Activated naive CD4-positive, alpha-beta T cell treated with anti-CD3 and anti-CD28 coated beads, Interleukin-2, amount 50 U/mL, for 16 hours (primary cell): ENCODE data around the gene HPD.

ENCODE experiments used
- DNase-seq: peaks from one replicate; pipeline ENCODE4 v3.0.0-alpha.2; 2020

The HPD gene

DNA sequence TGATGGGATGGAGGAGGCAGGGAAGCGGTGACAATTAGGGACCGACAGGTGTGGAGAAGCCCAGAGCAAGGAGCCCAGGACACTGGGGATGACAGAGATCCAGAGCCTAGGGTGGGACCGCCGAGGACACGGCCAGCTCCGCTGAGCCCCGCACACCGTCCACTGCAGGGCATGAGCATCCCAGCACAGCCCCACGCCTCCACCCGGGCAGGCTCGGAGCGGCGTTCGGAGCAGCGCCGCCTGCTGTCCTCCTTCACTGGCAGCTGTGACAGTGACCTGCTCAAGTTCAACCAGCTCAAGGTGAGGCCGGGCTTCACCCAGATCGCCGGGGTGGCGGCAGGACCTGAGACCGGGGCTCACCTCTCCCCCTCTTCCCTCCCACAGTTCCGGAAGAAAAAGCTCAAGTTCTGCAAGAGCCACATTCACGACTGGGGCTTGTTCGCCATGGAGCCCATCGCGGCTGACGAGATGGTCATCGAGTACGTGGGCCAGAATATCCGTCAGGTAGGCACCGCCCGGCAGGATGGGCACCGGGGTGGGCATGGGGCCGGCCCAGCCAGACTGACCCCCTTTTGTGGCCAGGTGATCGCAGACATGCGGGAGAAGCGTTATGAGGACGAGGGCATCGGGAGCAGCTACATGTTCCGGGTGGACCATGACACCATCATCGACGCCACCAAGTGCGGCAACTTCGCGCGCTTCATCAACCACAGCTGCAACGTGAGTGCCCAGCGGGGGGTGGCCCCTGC lies 31.1 kb downstream of the HPD start:
- no peak for DNase-seq

DNA sequence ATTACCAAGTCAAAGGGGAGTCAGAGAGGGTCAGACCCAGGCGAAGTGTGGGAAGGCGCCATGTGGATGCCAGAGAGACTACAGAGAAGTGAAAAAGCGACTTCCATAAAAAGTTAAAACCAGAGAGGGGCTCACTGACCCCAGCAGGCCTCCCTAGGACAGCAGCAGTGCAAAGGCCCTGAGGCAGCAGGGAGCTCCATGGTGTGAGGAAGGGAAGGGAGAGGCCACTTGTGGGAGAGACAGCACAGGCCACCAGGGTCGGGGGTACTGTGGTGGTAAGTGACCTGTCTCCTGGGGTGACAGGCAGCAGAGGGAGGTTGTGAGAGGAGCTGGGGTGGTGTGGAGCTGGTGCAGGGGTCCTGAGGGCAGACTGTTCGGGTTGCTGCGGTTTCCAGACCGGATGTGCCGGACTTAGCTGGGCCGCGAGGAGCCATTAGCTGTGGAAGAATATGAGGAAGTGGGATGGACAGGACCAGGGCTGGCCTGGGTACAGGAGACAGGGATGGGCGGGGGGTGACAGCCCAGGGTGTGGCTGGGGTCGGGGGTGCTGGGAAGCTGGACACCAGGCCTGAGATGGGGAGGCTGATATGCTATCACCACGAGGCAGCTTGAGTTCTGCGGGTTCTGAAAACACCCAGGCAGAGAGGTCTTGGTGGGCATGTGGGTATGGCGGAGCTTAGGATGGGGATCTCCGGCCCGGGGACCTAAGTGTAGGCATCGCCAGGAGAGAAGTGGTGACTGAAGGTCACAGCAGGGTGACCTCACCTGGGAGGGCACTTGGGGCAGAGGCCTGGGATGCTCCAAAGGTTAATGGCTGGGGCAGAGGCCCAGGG lies 32.1 kb downstream of the HPD start:
- DNase-seq: no peak

DNA sequence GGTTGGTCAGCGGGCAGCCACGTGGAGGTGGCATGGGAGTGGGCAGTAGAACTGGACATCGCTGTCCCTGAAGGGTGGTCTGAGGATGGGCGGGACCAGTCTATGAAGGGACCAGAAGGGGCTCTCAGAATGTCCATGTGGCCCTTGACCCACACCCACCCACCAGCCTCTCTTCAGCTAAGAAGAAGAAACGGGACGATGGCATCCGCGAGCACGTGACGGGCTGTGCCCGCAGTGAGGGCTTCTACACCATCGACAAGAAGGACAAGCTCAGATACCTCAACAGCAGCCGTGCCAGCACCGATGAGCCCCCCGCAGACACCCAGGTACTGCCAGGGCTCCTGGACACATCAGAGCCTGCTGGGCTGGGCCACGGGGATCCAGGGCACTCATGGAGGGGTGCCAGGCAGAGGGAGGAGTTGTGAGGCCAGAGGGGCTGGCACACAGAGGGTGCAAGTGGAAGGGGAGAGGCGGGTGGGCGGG lies 33.6 kb downstream of the HPD start:
- no peak for DNase-seq

DNA sequence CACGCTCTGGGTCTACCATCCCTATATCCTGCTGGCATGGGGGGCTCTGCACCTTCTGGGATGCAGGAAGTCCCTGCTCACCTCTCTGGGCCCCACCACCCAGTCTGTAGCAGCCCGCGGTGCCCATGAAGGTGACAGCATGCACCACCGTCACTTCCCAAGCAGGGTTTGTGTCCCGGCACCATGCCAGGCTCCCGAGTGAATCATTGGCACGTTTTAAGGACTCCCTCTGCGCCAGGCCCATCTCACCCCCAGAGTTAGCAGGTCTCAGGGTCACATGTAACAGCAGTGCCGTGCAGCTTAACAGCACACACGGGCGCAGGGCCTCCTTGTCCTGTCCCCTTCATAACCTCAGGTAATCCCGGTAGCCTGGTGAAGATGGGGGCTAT lies 34.9 kb downstream of the HPD start:
- no peak for DNase-seq

DNA sequence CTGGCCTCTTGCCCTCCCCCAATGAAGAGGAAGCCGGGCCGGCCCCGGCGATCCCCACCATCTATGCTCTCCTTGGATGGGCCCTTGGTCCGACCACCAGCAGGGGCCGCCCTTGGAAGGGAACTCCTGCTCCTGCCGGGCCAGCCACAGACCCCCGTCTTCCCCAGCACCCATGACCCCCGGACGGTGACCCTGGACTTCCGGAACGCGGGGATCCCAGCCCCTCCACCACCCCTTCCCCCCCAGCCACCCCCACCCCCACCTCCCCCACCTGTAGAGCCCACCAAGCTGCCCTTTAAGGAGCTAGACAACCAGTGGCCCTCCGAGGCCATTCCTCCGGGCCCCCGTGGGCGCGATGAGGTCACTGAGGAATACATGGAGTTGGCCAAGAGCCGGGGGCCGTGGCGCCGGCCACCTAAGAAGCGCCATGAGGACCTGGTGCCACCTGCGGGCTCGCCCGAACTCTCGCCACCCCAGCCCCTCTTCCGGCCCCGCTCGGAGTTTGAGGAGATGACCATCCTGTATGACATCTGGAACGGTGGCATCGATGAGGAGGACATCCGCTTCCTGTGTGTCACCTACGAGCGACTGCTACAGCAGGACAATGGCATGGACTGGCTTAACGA lies 35.4 kb downstream of the HPD start:
- DNase-seq: no peak

DNA sequence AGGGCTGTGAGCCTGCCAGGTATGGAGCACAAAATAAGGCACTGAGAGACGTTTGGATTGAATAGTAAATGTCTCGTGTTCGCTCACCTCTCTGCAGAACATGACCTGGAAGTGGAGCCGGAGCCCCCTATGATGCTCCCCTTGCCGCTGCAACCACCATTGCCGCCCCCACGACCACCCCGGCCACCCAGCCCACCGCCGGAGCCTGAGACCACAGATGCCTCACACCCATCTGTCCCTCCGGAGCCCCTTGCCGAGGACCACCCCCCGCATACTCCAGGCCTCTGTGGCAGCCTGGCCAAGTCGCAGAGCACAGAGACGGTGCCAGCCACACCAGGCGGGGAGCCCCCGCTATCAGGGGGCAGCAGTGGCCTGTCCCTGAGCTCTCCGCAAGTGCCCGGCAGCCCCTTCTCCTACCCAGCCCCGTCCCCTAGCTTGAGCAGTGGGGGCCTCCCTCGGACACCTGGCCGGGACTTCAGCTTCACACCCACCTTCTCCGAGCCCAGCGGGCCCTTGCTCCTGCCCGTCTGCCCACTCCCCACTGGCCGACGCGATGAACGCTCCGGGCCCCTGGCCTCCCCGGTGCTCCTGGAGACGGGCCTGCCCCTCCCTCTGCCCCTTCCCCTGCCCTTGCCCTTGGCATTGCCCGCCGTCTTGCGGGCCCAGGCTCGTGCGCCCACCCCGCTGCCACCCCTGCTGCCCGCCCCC lies 36.1 kb downstream of the HPD start:
- no peak for DNase-seq

DNA sequence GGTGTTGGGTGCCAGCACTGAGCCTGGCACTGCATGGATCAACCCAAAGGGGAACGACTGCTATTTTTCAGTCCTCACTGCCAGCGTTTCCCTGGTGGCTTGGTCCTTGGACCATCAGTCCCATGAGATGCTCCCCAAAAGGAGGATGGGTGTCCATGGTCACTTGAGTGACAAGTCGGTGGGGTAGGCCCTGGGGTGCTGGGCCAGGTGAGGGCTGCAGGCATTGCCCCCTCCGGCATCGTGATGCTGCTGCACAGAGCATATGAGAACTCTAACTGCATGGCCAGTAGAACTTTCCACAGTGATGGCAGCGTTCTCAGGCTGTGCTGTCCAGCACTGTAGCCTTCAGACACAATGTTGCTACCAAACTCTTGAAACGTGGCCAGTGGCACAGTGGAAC lies 38.6 kb downstream of the HPD start:
- DNase-seq: no peak

DNA sequence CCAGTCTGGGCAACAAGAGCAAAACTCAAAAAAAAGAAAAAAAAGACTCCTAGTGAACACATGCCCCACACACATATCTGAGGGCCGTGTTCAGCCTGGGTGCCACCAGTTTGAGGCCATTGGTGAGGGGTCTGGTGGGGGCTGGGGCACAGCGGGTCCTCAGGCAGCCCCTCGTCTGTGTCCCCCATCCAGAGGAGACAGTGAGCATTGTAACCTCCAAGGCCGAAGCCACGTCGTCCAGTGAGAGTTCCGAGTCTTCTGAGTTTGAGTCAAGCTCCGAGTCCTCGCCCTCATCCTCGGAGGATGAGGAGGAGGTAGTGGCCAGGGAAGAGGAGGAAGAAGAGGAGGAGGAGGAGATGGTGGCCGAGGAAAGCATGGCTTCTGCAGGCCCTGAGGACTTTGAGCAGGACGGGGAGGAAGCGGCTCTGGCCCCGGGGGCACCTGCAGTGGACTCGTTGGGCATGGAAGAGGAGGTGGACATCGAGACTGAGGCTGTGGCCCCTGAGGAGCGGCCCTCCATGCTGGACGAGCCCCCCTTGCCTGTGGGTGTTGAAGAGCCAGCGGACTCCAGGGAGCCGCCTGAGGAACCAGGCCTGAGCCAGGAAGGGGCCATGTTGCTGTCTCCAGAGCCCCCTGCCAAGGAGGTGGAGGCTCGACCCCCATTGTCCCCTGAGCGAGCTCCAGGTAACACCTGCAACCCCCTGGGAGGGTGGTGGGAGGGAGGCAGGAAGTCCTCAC lies 39.3 kb downstream of the HPD start:
- DNase-seq: no peak

DNA sequence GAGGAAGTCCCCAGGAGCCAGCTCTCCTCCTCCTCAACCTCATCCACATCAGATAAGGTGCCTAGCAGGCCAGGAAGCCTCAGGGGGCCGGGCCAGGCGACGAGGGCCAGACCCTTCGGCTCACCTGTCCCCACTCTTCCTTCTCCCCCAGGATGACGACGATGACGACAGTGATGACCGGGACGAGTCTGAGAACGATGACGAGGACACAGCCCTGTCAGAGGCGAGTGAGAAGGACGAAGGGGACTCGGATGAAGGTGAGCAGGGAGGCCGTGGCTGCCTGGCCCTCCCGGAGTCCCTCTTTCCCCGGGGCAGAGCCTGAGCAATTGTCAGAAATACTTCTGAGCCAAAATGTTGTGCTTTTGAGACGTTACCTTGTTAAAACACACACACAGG lies 41.0 kb downstream of the HPD start:
- DNase-seq: no peak

DNA sequence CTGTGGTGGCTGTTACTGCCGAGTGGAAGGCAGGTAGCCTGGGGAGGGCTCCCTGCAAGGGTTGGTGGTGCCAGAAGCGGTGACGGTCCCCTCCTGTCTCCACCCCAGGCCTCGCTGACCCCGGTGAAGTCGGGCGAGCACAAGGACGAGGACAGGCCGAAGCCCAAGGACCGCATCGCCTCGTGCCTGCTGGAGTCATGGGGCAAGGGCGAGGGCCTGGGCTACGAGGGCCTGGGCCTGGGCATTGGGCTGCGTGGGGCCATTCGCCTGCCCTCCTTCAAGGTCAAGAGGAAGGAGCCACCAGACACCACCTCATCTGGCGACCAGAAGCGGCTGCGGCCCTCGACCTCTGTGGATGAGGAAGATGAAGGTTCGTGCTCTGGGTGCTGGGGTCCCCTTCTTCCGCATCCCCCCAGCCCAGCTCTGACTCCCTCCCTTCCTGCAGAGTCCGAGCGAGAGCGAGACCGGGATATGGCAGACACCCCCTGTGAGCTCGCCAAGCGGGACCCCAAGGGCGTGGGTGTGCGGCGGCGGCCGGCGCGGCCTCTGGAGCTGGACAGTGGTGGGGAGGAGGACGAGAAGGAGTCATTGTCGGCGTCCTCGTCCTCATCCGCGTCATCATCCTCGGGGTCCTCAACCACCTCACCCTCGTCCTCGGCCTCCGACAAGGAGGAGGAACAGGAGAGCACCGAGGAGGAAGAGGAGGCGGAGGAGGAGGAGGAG lies 41.6 kb downstream of the HPD start:
- DNase-seq: no peak

DNA sequence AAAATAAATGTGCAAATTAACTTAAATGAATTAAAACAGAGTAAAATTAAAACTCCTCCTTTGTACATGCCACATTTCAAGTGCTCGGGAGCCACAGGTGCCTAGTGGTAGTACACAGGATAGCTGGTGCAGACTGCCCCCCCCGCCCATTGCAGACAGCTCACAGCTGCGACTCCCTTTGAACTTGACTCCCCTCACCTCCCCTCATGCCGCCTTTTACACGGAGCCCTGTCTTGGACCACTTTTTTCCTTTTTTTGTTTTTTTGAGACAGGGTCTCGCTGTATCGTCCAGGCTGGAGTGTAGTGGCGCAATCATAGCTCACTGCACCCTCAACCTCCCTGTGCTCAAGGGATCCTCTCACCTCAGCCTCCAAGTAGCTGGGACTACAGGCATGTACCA lies 43.4 kb downstream of the HPD start:
- no peak for DNase-seq

DNA sequence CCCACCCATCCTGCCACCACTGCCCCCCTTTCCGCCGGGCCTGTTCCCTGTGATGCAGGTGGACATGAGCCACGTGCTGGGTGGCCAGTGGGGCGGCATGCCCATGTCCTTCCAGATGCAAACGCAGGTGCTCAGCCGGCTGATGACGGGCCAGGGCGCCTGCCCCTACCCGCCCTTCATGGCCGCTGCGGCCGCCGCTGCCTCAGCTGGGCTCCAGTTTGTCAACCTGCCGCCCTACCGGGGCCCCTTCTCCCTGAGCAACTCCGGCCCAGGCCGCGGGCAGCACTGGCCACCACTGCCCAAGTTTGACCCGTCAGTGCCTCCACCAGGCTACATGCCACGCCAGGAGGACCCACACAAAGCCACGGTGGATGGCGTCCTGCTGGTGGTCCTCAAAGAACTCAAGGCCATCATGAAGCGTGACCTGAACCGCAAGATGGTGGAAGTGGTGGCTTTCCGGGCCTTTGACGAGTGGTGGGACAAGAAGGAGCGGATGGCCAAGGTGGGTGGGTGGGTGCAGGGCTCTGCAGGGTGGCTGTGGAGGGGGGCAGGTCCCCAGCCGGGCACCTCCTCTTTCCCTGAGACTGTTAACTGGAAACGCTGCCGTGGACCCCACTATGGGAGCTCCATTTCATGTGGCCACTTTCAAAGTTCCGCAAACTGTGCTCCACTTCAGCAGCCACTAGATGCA lies 44.1 kb downstream of the HPD start:
- no peak for DNase-seq

DNA sequence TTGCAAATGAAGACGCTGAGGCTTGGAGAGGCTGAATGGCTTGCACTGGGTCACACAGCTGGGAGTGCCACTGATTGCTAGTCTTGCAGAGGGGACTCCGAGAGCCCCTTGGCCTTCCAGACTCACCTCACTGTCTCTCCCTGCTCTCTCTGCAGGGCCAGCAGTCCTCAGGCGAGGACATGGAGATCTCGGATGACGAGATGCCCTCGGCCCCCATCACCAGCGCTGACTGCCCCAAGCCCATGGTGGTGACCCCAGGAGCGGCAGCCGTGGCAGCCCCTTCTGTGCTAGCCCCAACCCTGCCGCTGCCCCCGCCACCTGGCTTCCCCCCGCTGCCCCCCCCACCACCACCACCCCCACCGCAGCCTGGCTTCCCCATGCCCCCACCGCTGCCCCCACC lies 44.7 kb downstream of the HPD start:
- no peak for DNase-seq

DNA sequence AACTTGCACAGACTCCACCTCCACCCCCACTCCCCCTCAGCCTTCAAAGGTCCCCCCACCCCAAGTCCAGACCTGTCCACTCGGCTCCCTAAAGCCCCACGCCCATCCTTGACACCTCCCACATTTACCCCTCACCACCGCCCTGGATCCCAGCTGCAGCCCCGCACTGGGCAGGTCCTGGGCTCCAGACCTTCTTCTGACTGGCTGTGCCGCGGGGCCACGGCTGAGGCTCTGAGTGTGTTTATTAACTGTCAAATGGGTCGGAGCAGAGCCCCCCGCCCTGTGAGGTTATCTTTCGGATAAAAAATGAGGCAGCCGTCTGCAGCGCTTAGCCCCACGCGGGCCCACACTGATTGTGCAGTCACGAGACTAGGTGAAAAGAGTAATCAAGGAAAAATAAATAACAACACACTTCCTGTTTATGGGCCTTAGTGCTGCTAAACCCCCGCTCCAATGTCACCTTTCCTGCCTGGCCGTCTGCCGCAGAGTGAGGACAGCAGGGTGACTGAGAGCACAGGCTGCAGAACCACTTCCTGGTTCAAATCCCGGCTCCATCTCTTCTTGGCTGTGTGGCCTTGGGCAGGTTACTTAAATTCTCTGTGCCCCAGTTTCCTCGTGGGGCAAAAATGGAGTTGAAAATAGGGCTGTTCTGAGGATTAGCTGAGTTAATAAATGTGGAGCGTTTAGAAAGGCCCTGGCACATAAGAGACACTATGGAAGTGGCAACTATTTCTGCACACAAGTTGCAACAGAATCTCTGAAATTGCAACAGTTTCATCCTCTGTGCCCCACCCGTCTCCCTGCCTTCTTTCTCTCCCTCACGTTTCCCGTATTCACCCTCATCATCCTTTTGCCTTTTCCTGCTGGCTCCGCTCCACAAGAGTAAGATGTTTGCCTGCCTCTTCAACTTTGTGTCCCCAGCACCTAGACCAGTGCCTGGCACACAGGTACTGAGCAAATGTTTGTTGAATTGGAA lies 45.5 kb downstream of the HPD start:
- peak; percentile 10 for DNase-seq

DNA sequence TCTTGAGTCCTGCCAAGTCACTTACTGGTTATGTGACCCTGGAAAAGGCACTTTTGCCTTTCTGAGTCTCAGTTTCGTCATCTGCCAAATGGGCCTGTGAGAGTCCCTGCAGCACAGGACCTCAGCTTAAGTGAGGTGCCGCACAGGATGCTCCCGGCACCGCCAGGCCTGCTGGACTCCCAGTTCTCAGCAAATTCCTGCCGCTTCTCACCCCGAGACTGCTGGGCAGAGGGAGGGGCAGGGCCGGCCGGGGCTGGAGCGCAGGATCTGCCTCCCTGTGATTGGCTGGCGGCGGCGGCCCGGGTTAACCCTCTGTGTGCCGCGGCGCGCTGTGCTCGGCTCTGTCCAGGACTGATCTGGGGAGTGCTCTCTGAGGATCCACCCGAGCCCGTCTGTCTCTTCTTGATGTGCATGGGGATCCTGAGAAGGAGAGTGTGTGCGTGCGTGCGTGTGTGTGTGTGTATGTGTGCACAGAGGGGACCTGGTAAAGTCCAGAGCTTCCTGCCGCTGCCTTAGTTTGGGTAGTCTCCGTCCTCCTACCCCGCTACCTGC lies 46.3 kb downstream of the HPD start:
- peak; percentile 39 for DNase-seq

DNA sequence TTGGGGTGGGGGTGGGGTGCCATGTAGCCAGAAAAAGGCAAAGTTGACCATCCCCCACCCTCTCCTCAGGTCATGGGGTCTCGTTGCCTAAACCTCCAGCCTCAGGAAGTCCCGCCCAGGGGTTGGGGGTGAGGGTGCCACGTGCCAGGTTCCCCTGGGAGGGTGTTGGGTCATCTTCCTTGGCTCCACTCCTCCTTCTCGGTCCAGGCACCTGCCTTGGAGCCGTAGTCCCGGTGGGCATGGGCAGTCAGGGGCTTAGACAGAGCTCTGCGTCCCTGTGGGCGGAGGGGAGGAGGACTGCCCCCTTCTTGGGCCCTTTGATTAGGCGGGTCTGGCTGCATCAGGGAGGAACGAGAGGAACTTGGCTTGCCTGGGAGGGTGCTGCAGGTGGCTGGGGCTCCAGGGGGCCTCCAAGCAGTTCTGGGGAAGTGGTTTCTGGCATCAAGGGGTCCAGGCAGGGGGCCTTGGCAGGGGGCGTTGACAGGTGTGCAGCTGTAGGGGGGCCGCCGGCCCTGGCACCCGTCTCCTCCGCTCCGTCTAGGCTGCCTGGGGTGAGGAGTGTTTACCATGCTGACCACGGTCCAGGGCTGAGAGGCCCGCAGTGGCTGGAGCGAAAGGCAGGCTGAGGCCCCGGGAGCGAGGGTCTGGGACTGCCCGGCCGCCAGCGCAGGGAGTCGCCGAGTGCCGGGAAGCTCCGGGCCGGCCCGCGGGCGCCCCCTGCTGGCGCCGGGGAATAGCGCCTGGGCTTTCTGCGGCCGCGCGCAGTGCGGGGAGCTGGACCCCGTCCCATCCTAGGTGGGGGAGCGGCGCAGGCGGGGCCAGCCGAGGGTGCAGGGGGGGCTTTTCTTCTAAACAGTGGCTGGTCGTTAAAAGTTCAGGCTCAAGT lies 47.0 kb downstream of the HPD start:
- peak; percentile 68 for DNase-seq

DNA sequence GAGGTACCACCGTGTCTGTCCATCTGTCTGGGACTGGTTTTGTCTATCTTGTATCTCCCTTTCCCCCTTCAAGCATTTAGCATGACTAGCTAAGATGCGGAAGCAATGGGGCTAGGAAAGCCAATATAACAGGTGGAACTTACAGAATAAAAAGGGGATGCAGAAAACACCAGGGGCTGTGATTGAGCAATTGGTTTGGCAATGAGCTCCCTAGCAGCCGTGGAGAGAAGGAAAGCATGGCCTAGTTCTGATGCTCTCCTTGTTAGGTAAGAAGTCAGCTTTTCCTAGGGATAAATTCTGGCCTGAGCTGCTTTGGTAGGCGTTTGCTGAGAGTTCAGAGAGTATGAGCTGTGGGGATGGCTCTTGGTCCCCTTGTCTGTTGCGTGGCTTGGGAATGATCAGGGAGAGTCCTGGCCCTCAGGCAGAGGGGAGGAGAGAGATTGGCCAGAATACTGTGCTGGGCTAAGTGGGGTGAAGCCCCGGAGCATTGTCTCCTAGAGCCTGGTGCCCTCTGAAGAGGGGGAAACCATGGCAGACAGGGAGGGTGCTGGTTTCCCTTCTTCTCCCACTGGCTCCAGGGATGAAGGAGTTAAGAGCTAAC lies 47.7 kb downstream of the HPD start:
- DNase-seq: no peak

DNA sequence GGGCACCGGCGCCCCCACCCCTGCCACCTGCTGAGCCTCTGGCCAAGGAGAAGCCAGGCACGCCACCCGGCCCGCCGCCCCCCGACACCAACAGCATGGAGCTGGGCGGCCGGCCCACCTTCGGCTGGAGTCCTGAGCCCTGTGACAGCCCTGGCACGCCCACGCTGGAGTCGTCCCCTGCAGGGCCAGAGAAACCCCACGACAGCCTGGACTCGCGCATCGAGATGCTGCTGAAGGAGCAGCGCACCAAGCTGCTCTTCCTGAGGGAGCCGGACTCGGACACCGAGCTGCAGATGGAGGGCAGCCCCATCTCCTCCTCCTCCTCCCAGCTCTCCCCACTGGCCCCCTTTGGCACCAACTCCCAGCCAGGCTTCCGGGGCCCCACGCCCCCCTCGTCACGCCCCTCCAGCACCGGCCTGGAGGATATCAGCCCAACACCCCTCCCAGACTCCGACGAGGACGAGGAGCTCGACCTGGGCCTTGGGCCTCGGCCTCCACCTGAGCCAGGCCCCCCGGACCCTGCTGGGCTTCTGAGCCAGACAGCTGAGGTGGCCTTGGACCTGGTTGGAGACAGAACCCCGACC lies 48.3 kb downstream of the HPD start:
- no peak for DNase-seq
